ENCODE measurements around the gene DDX43.
A peak's percentile ranks its signal among the peaks of the same experiment; 100 is the strongest.
"Not testable (repeated sequence)": the region's sequence is repeated elsewhere in the genome, so short reads cannot be mapped to it uniquely, and the experiment has no call there.

DDX43 gene

DNA sequence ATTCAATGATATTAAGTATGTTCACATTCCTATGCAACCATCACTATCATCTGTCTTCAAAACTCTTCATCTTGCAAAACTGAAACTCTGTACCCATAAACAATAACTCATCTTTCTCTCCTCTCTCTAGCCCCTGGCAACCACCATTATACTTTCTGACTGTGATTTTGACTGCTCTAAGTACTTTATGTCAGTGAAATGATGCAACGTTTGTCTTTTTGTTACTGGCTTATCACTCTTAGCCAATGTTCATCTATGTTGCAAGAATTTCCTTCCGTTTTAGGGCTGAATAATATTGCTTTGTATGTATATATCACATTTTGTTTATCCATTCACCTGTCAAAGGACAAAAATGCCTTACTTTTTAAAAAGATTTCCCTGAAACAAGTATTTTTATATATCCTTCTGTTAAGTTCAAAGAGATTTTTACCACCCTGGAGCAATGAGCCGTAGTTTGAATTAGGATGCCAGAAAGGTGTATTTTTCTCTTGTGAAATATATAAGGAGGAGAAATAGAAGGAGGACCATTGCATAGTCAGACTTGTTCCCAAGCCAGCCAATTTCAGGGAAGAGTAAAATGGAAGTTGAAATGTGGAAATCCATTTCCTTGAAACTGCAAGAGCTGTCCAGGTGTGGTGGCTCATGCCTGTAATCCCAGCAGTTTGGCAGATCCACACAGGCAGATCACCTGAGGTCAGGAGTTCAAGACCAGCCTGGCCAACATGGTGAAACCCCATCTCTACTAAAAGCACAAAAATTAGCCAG is 61.4 kb downstream of the DDX43 start:
- no peaks in the 10 kb centered on the region for H3K36me3 ChIP-seq (ENCODE audit: insufficient read depth, low read length)
- H3K4me1 ChIP-seq (ENCODE audit: insufficient read depth, low read length, poor library complexity, severe bottlenecking) = peaks cover 9% of the 10 kb centered on the region
- no peaks in the 10 kb centered on the region for H3F3A ChIP-seq (ENCODE audit: low read depth)
- H3K79me2 ChIP-seq (ENCODE audit: insufficient read depth, low read length) = peaks cover 17% of the 10 kb centered on the region
- no peak overlapping the region for H3K9ac ChIP-seq (ENCODE audit: low read depth, low read length, poor library complexity, severe bottlenecking)
- no peaks in the 10 kb centered on the region for H3K27me3 ChIP-seq (ENCODE audit: insufficient read depth, low read length, poor library complexity, severe bottlenecking)
- no peak overlapping the region for H3K4me2 ChIP-seq (ENCODE audit: low read depth, low read length, poor library complexity, severe bottlenecking)
- H3K9me2 ChIP-seq (replicated peaks; ENCODE audit: low read depth, low read length) = no peaks in the 10 kb centered on the region
- H3K4me3 ChIP-seq (ENCODE audit: low read length, poor library complexity, severe bottlenecking) = no peak overlapping the region
- no peak overlapping the region for H2AFZ ChIP-seq (ENCODE audit: low read length)
- TF ChIP-seq EZH2phosphoT487 (IDR thresholded peaks at IDR 0.05; ENCODE audit: borderline replicate concordance) = no peak
- TF ChIP-seq, protein P1, sequence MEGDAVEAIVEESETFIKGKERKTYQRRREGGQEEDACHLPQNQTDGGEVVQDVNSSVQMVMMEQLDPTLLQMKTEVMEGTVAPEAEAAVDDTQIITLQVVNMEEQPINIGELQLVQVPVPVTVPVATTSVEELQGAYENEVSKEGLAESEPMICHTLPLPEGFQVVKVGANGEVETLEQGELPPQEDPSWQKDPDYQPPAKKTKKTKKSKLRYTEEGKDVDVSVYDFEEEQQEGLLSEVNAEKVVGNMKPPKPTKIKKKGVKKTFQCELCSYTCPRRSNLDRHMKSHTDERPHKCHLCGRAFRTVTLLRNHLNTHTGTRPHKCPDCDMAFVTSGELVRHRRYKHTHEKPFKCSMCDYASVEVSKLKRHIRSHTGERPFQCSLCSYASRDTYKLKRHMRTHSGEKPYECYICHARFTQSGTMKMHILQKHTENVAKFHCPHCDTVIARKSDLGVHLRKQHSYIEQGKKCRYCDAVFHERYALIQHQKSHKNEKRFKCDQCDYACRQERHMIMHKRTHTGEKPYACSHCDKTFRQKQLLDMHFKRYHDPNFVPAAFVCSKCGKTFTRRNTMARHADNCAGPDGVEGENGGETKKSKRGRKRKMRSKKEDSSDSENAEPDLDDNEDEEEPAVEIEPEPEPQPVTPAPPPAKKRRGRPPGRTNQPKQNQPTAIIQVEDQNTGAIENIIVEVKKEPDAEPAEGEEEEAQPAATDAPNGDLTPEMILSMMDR (conservative IDR thresholded peaks at IDR 0.05; ENCODE audit: low read length) = no peak
- H3K9me3 ChIP-seq (ENCODE audit: insufficient read depth, low read depth, low read length) = no peaks in the 10 kb centered on the region
- H4K20me1 ChIP-seq (ENCODE audit: insufficient read depth, low read length, poor library complexity, severe bottlenecking) = no peaks in the 10 kb centered on the region

DNA sequence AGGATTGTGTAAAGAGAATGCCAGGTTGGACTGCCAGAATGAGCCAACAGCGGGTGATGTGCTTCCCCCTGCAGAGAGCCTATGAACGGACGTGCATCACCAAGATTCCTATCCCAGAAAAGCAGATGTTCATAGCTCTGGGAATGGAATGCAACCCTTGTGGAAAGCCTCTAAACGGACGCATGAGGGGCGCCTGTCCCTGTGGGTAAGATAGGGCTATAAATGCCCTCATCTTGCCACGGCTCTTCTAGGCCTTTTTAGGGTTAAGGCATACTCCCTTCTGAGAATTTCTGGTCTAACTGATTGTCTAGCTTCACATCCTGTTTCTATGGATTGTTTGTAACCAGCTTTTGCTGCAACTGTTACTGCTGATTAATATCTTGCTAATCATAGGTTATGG is 64.8 kb downstream of the DDX43 start:
- H3K27me3 ChIP-seq (ENCODE audit: insufficient read depth, low read length, poor library complexity, severe bottlenecking); H3K9me2 ChIP-seq (replicated peaks; ENCODE audit: low read depth, low read length); H3K9me3 ChIP-seq (ENCODE audit: insufficient read depth, low read depth, low read length); H3K36me3 ChIP-seq (ENCODE audit: insufficient read depth, low read length); H3K9ac ChIP-seq (ENCODE audit: low read depth, low read length, poor library complexity, severe bottlenecking); H2AFZ ChIP-seq (ENCODE audit: low read length); H3K4me2 ChIP-seq (ENCODE audit: low read depth, low read length, poor library complexity, severe bottlenecking); H3F3A ChIP-seq (ENCODE audit: low read depth); H4K20me1 ChIP-seq (ENCODE audit: insufficient read depth, low read length, poor library complexity, severe bottlenecking); H3K4me3 ChIP-seq (ENCODE audit: low read length, poor library complexity, severe bottlenecking): not testable (repeated sequence)
- H3K79me2 ChIP-seq (ENCODE audit: insufficient read depth, low read length) = peaks cover 33% of the 10 kb centered on the region
- H3K4me1 ChIP-seq (ENCODE audit: insufficient read depth, low read length, poor library complexity, severe bottlenecking) = peaks cover 19% of the 10 kb centered on the region

DNA sequence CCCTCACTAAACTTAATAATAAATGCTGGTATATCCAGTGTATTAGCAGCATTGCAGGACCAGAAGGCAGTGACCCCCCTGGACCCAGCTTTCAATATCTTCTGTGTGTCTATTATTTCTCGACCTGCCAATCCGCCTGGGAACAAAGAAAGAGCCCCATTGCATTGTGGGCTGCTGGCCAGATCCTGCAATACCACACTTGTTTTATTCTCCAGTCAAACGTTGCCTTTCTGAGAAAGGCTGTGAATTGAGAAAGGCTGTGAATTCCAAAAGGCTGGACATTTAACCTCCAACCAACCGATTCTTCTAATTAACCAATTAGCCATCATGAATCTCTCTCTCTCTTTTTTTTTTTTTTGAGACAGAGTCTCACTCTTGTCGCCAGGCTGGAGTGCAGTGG is 65.4 kb downstream of the DDX43 start:
- H3K9me3 ChIP-seq (ENCODE audit: insufficient read depth, low read depth, low read length) = no peaks in the 10 kb centered on the region
- peaks cover 6% of the 10 kb centered on the region; the same call in 1 of the 2 replicates for H3F3A ChIP-seq (ENCODE audit: low read depth)
- H3K9me2 ChIP-seq (replicated peaks; ENCODE audit: low read depth, low read length) = no peaks in the 10 kb centered on the region
- TF ChIP-seq, protein P1 (conservative IDR thresholded peaks at IDR 0.05; ENCODE audit: low read length) = no peak
- peaks cover 37% of the 10 kb centered on the region for H3K79me2 ChIP-seq (ENCODE audit: insufficient read depth, low read length)
- peaks cover 2% of the 10 kb centered on the region for H4K20me1 ChIP-seq (ENCODE audit: insufficient read depth, low read length, poor library complexity, severe bottlenecking)
- H3K9ac ChIP-seq (ENCODE audit: low read depth, low read length, poor library complexity, severe bottlenecking) = peak overlapping the region; percentile 79
- H3K4me2 ChIP-seq (ENCODE audit: low read depth, low read length, poor library complexity, severe bottlenecking) = peak overlapping the region; percentile 68
- no peaks in the 10 kb centered on the region for H3K36me3 ChIP-seq (ENCODE audit: insufficient read depth, low read length)
- H3K4me1 ChIP-seq (ENCODE audit: insufficient read depth, low read length, poor library complexity, severe bottlenecking) = peaks cover 19% of the 10 kb centered on the region
- no peaks in the 10 kb centered on the region for H3K27me3 ChIP-seq (ENCODE audit: insufficient read depth, low read length, poor library complexity, severe bottlenecking)
- peak overlapping the region; percentile 99 for H3K4me3 ChIP-seq (ENCODE audit: low read length, poor library complexity, severe bottlenecking)
- H2AFZ ChIP-seq (ENCODE audit: low read length) = no peak overlapping the region

All from Loucy (cell line).